GM12878 (cell line): ENCODE results near the gene DQX1. TPM values are rescaled to one million over a fixed set of nuclear protein-coding genes. Genes with fewer than 3 reads are reported as not detected.
A peak's percentile ranks its signal among the peaks of the same experiment; 100 is the strongest.

Source experiments
- ATAC-seq: fragments of 200-7000 bp; cut with Tn5 transposase; 3 replicates; pipeline ENCODE4 v1.9.1; 2020; ENCODE audit warnings: mild to moderate bottlenecking, moderate library complexity
- Bru-seq: library from RNA; stranded (reverse); fragments of 400-500 nt; gene quantifications from one replicate; lab custom pipeline; 2021; lab: Mats Ljungman, UMichigan
- BruChase-seq, 2 experiments: library from RNA; stranded (reverse); fragments of 400-500 nt; gene quantifications; one replicate each; lab custom pipeline; 2021; lab: Mats Ljungman, UMichigan
- BruUV-seq: library from RNA; stranded (reverse); fragments of 400-500 nt; replicated peaks from 2 replicates; lab custom pipeline; 2021; lab: Mats Ljungman, UMichigan
- CTCF ChIA-PET: fragments of 300-600 bp; sonication (Branson Sonifier 250); formaldehyde crosslinking; extraction: SDS; loops from one replicate; lab custom pipeline; 2021; ENCODE audit warnings: inconsistent platforms; lab: Yijun Ruan, JAX
- POLR2A ChIA-PET: fragments of 350-600 bp; formaldehyde crosslinking; extraction: SDS; loops from one replicate; lab custom pipeline; 2021; ENCODE audit warnings: inconsistent platforms; lab: Charles Lee
- RAD21 ChIA-PET: fragments of 300-600 bp; sonication (Branson Sonifier 250); formaldehyde crosslinking; loops from one replicate; lab custom pipeline; 2023; ENCODE audit warnings: antibody characterized with exemption; ENCODE audit not compliant: unreplicated experiment; lab: Charles Lee
- SMC1A ChIA-PET: fragments of 300-600 bp; sonication (Branson Sonifier 250); formaldehyde crosslinking; loops from one replicate; lab custom pipeline; 2023; ENCODE audit not compliant: unreplicated experiment, uncharacterized antibody; lab: Charles Lee
- DNase-seq: peaks from one replicate; pipeline ENCODE4 v3.0.0-alpha.2; 2011; ENCODE audit warnings: low read depth, low spot score
- FAIRE-seq: peaks from 3 replicates; lab custom pipeline; 2011; peaks lifted over from hg19 to GRCh38; lab: Jason Lieb, UNC
- H2AFZ ChIP-seq: 2 replicates; pipeline ENCODE4 v1.6.0; 2011; ENCODE audit warnings: low read depth, low read length, control low read depth; ENCODE audit not compliant: control insufficient read depth
- H3K27ac ChIP-seq: 2 replicates; pipeline ENCODE4 v1.5.1; 2011; ENCODE audit warnings: control low read depth; ENCODE audit not compliant: control insufficient read depth, insufficient read depth
- H3K27me3 ChIP-seq, 2 experiments: replicated peaks in 1 of 2; 2 replicates each; pipeline versions ENCODE4 v1.6.0 to v1.6.1; 2011; ENCODE audit warnings: low read length in 1 of 2; ENCODE audit not compliant: control insufficient read depth in 2 of 2, insufficient read depth in 2 of 2
- H3K36me3 ChIP-seq, 2 experiments: 2 replicates each; pipeline ENCODE4 v1.5.1; 2011; ENCODE audit warnings: low read length in 1 of 2; ENCODE audit not compliant: control insufficient read depth in 2 of 2, insufficient read depth in 2 of 2
- H3K4me1 ChIP-seq: 2 replicates; pipeline ENCODE4 v1.6.1; 2011; ENCODE audit warnings: mild to moderate bottlenecking, low read length, moderate library complexity, mixed read lengths; ENCODE audit not compliant: control insufficient read depth, insufficient read depth
- H3K4me2 ChIP-seq: 2 replicates; pipeline ENCODE4 v1.6.0; 2011; ENCODE audit warnings: control low read depth; ENCODE audit not compliant: control insufficient read depth, insufficient read depth
- H3K4me3 ChIP-seq: fragments of 200-600 bp; sonication (generic); 2 replicates; pipeline ENCODE4 v1.5.1; 2016
- H3K79me2 ChIP-seq: 2 replicates; pipeline ENCODE4 v1.6.0; 2011; ENCODE audit warnings: low read length; ENCODE audit not compliant: control insufficient read depth, insufficient read depth
- H3K9ac ChIP-seq: 2 replicates; pipeline ENCODE4 v1.8.0; 2011; ENCODE audit warnings: low read length, control low read depth, mixed read lengths; ENCODE audit not compliant: control insufficient read depth, insufficient read depth
- H3K9me3 ChIP-seq: replicated peaks from 3 replicates; pipeline ENCODE4 v1.5.1; 2011; ENCODE audit warnings: mild to moderate bottlenecking, low read length; ENCODE audit not compliant: control insufficient read depth, insufficient read depth
- H4K20me1 ChIP-seq: 2 replicates; pipeline ENCODE4 v1.6.0; 2011; ENCODE audit not compliant: control insufficient read depth, insufficient read depth
- CTCF ChIP-seq, 3 experiments: IDR thresholded peaks in 2 of 3; conservative IDR thresholded peaks in 1 of 3; 2 replicates each; pipeline ENCODE4 v1.5.1; 2011; ENCODE audit warnings: low read depth in 3 of 3, low read length in 3 of 3, mild to moderate bottlenecking in 3 of 3, control low read depth in 2 of 3, moderate library complexity in 2 of 3, inconsistent platforms in 1 of 3, mixed read lengths in 1 of 3; ENCODE audit not compliant: control insufficient read depth in 2 of 3, insufficient read depth in 1 of 3; ENCODE audit errors: extremely low read depth in 1 of 3
- CUX1 ChIP-seq: IDR thresholded peaks from 2 replicates; pipeline ENCODE4 v1.6.1; 2012; ENCODE audit warnings: improper control_type of control experiment, low read depth, low read length; ENCODE audit not compliant: insufficient replicate concordance
- FOS ChIP-seq: IDR thresholded peaks from 3 replicates; pipeline ENCODE4 v1.6.1; 2011; ENCODE audit warnings: borderline replicate concordance; ENCODE audit not compliant: insufficient read length; ENCODE audit errors: extremely low read depth
- HCFC1 ChIP-seq: fragments of 150-350 bp; IDR thresholded peaks from 2 replicates; pipeline ENCODE4 v1.6.1; 2014; ENCODE audit warnings: low read length
- NR2C1 ChIP-seq: fragments of 450-650 bp; IDR thresholded peaks from 2 replicates; pipeline ENCODE4 v1.6.1; 2017; ENCODE audit warnings: antibody characterized with exemption, mild to moderate bottlenecking, moderate library complexity
- PAX8 ChIP-seq: fragments of 450-650 bp; IDR thresholded peaks from 2 replicates; pipeline ENCODE4 v1.6.1; 2017; ENCODE audit warnings: mild to moderate bottlenecking, moderate library complexity
- SMAD5 ChIP-seq: IDR thresholded peaks from 2 replicates; pipeline ENCODE4 v1.6.1; 2016; ENCODE audit warnings: antibody characterized with exemption, low read depth
- ZSCAN29 ChIP-seq: fragments of 450-650 bp; IDR thresholded peaks from 2 replicates; pipeline ENCODE4 v1.6.1; 2017; ENCODE audit warnings: mild to moderate bottlenecking, moderate library complexity
- WGBS: methylation state at CpG from one replicate; pipeline ENCODE4 v1.1.6; 2016; ENCODE audit warnings: low lambda C conversion rate; ENCODE audit not compliant: insufficient replicate concordance, insufficient coverage; ENCODE audit errors: missing lambda C conversion rate; 5-methylcytosine and 5-hydroxymethylcytosine counted together
- in situ Hi-C: fragments of 300-500 bp; cut with MboI; formaldehyde crosslinking; loops from 9 replicates; pipeline ENCODE4 v1.14.3; 2018; ENCODE audit warnings: mixed read lengths
- intact Hi-C: fragments of 100-400 bp; cut with micrococcal nuclease; formaldehyde crosslinking; loops from one replicate; pipeline ENCODE4 v1.14.2; 2022; ENCODE audit not compliant: unreplicated experiment
- long read RNA-seq, 2 experiments: library from polyadenylated mRNA; unstranded; transcript quantifications; one replicate each; pipeline ENCODE4 v2.0.0, GENCODE V29; 2019 to 2020
- polyA minus RNA-seq, 3 experiments: library from RNA; depleted of rRNA, polyadenylated mRNA; stranded (reverse); fragments of >200 nt; gene quantifications; 2 replicates each; pipeline ENCODE4 v1.2.3, GENCODE V29; 2011
- polyA plus RNA-seq, 11 experiments: library from polyadenylated mRNA; depleted of rRNA in 4 of 11; unstranded in 6 of 11; stranded (reverse) in 5 of 11; fragments of >200 nt; fragmentation: Nextera tagmentation in 4 of 11; fragmentation: Illumina TruSeq in 1 of 11; extraction: Ambion mirVana in 4 of 11; extraction: Trizol in 1 of 11; gene quantifications; 1 replicate in 1 of 11; 2 replicates in 10 of 11; pipeline versions ENCODE4 v1.2.1 to v1.2.3, GENCODE V29; 2011 to 2016; ENCODE audit warnings: inconsistent platforms in 2 of 11, missing spikeins in 2 of 11, low read depth in 1 of 11
- total RNA-seq, 4 experiments: library from RNA; depleted of rRNA in 3 of 4; stranded (reverse); fragments of >200 nt in 3 of 4; fragmentation: Illumina TruSeq in 1 of 4; extraction: Trizol in 1 of 4; gene quantifications; 2 replicates each; pipeline versions ENCODE4 v1.2.1 to v1.2.3, GENCODE V29; 2013 to 2021

The DQX1 gene
- total RNA-seq (2013; cell fraction: nucleolus; rRNA removed): 1.8 and 2.2 TPM in 2 replicates
- 0.34 and 1.2 TPM in 2 replicates for total RNA-seq (2014; rRNA removed)
- total RNA-seq (2014; rRNA removed; fragmentation: Illumina TruSeq; extraction: Trizol): 0.67 and 0.78 TPM in 2 replicates
- 0.85 and 0.98 TPM in 2 replicates for total RNA-seq (2021)
- 1.1 TPM for polyA plus RNA-seq (2011; ENCODE audit: low read depth)
- 0.46 and 0.87 TPM in 2 replicates for polyA plus RNA-seq (2011; rRNA removed)
- 0.60 and 0.79 TPM in 2 replicates for polyA plus RNA-seq (2011; cell fraction: cytosol; rRNA removed)
- 7.3 and 10.0 TPM in 2 replicates for polyA plus RNA-seq (2011; cell fraction: nucleus; rRNA removed)
- polyA plus RNA-seq (2012): 1.2 TPM in 2 replicates
- polyA plus RNA-seq (2014; fragmentation: Illumina TruSeq; extraction: Trizol): 0.96 and 1.7 TPM in 2 replicates
- under 1 TPM; 0.63 to 0.73 TPM for polyA plus RNA-seq (2014; fragmentation: Nextera tagmentation; extraction: Ambion mirVana)
- polyA plus RNA-seq (2014; rRNA removed): 1.5 and 1.6 TPM in 2 replicates
- 1 to 10 TPM; 1.1 to 2.1 TPM for polyA plus RNA-seq (2016; fragmentation: Nextera tagmentation; extraction: Ambion mirVana)
- polyA minus RNA-seq (2011; rRNA and poly(A)+ RNA removed): 0.46 and 1.0 TPM in 2 replicates
- not detected in 2 replicates for polyA minus RNA-seq (2011; cell fraction: cytosol; rRNA and poly(A)+ RNA removed)
- polyA minus RNA-seq (2011; cell fraction: nucleus; rRNA and poly(A)+ RNA removed): 1.9 and 2.1 TPM in 2 replicates
- Bru-seq, nascent RNA: percentile 48 among the genes with signal in this experiment
- percentile 43 among the genes with signal in this experiment for BruChase-seq, experiment 1, labeled RNA remaining after a 6-hour chase
- percentile 45 among the genes with signal in this experiment for BruChase-seq, experiment 2, labeled RNA remaining after a 2-hour chase
- long read RNA-seq, experiment 1: 0 reads
- long read RNA-seq, experiment 2, partial matches to known transcripts: 0 of 2 reads
- long read RNA-seq, experiment 2, other reads (novel, unspliced or antisense): 0 of 2 reads

GRCh38 chr2:74525717-74526648, at the start of gene DQX1:
TSS of gene DQX1 (minus strand) at chr2:74526231. CDS start at chr2:74525729, 502 bp downstream.
- peak; percentile 49 for DNase-seq
- Histone ChIP-seq H3K4me2 (peak within 1 kb of the TSS; percentile 46), H3K4me3 (no peak within 1 kb of the TSS), H3K27ac (no peak within 1 kb of the TSS), H3K27me3 (no peaks in the 10 kb centered on the region), H3K9ac (no peak within 1 kb of the TSS), H3K36me3 (peaks cover 12 to 17% of the 10 kb centered on the region in 2 experiments), H3K4me1 (peaks cover 22% of the 10 kb centered on the region), H3K79me2 (peaks cover 38% of the 10 kb centered on the region), H4K20me1 (no peaks in the 10 kb centered on the region), H3K9me3 (no peaks in the 10 kb centered on the region), H2AFZ (no peak within 1 kb of the TSS)
- BruUV-seq: no TSS peak
- in situ Hi-C loops: no loop called here
- SMC1A ChIA-PET: interaction anchor here (0.9 to 9.9 kb wide), 5 partner anchors 18 to 61 kb away, joined by 3 to 208 read pairs (median 7); partner anchors contain the start of gene PCGF1
- POLR2A ChIA-PET: interaction anchor here (0.7 to 2.6 kb wide), 6 partner anchors 18 to 60 kb away, joined by 4 to 10 read pairs (median 4); partner anchors contain the start of gene PCGF1
- peak; percentile 5 for ATAC-seq
- CTCF ChIA-PET: interaction anchor here (1.1 to 10.4 kb wide), 6 partner anchors 20 to 61 kb away, joined by 4 to 226 read pairs (median 51); partner anchors contain the start of genes CCDC142, PCGF1 and TTC31
- RAD21 ChIA-PET: interaction anchor here (1.1 to 7.5 kb wide), 3 partner anchors 43 to 92 kb away, joined by 3 to 158 read pairs (median 7); partner anchors contain the start of genes CCDC142 and TTC31
- intact Hi-C loops: no loop called here
- 64% methylated on average over 11 of the region's 11 CpGs for WGBS
- FAIRE-seq: peak; percentile 97
- TF ChIP-seq ZSCAN29 (no peak), CUX1 (no peak), FOS (no peak), NR2C1 (peak; percentile 69), HCFC1 (peak; percentile 82), CTCF (IDR thresholded peaks at IDR 0.05 in 2 of 3, conservative IDR thresholded peaks at IDR 0.05 in 1 of 3; ENCODE audit: control insufficient read depth in 2 of 3, extremely low read depth in 1 of 3, insufficient read depth in 1 of 3, low read depth in 3 of 3, low read length in 3 of 3) (no peak), PAX8 (no peak), SMAD5 (peak; percentile 35; the same call in 1 of the 2 replicates)
